Left kidney (tissue), 8 donors: ENCODE measurements around the gene RALY. TPM values are rescaled to one million over a fixed set of nuclear protein-coding genes. Genes with fewer than 3 reads are reported as not detected.

Experiments used
- DNase-seq: peaks from one replicate; pipeline ENCODE4 v3.0.0-alpha.2; 2013
- long read RNA-seq, 8 donors: transcript quantifications; one replicate each; lab custom pipeline, GENCODE V29; 2026
- polyA plus RNA-seq: library from polyadenylated mRNA; unstranded; fragments of 120-200 nt; gene quantifications from one replicate; pipeline ENCODE4 v1.2.1, GENCODE V29; 2013; ENCODE audit not compliant: insufficient read length

Gene RALY
- 144 TPM for polyA plus RNA-seq
- long read RNA-seq, donor 1, full-length matches to known transcripts, result 88 of 529 reads
- long read RNA-seq, donor 1, partial matches to known transcripts, result 390 of 529 reads
- long read RNA-seq, donor 1, other reads (novel, unspliced or antisense), result 51 of 529 reads
- long read RNA-seq, donor 2, full-length matches to known transcripts, result 39 of 98 reads
- long read RNA-seq, donor 2, partial matches to known transcripts, result 59 of 98 reads
- long read RNA-seq, donor 2, other reads (novel, unspliced or antisense), result 0 of 98 reads
- long read RNA-seq, donor 3, full-length matches to known transcripts, result 28 of 371 reads
- long read RNA-seq, donor 3, partial matches to known transcripts, result 301 of 371 reads
- long read RNA-seq, donor 3, other reads (novel, unspliced or antisense), result 42 of 371 reads
- long read RNA-seq, donor 4, full-length matches to known transcripts, result 5 of 13 reads
- long read RNA-seq, donor 4, partial matches to known transcripts, result 8 of 13 reads
- long read RNA-seq, donor 4, other reads (novel, unspliced or antisense), result 0 of 13 reads
- long read RNA-seq, donor 5, full-length matches to known transcripts, result 119 of 688 reads
- long read RNA-seq, donor 5, partial matches to known transcripts, result 226 of 688 reads
- long read RNA-seq, donor 5, other reads (novel, unspliced or antisense), result 343 of 688 reads
- long read RNA-seq, donor 6, full-length matches to known transcripts, result 84 of 232 reads
- long read RNA-seq, donor 6, partial matches to known transcripts, result 148 of 232 reads
- long read RNA-seq, donor 6, other reads (novel, unspliced or antisense), result 0 of 232 reads
- long read RNA-seq, donor 7, full-length matches to known transcripts, result 96 of 684 reads
- long read RNA-seq, donor 7, partial matches to known transcripts, result 512 of 684 reads
- long read RNA-seq, donor 7, other reads (novel, unspliced or antisense), result 76 of 684 reads
- long read RNA-seq, donor 8, full-length matches to known transcripts, result 36 of 42 reads
- long read RNA-seq, donor 8, partial matches to known transcripts, result 6 of 42 reads
- long read RNA-seq, donor 8, other reads (novel, unspliced or antisense), result 0 of 42 reads

DNA sequence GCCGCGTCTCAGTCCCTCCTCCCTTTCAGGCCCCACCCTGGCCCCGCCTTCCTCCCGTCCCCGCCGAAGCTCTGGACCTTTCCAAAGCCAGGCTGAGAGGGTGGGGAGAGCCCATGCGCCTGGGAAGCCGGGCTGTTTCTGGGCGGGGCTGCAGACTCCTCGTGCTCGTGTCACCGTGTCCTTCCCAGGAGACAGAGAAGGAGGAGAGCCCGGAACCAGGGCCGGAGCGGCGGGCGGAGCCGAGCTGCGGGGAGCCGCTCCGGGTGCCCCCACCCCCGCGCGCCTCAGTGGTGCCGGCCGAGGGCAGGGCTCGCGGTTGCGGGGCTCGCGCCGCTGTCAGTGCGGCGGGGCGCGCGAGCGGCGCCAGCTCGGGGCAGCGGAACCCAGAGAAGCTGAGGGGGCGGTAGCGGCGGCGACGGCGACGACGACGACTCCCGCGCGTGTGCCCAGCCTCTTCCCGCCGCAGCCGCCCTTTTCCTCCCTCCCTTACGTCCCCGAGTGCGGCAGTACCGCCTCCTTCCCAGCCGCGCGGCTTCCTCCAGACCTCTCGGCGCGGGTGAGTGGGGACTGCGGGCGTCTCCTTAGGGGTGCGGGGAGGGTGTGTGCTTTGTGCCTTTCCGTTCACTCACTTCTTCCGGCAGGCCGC, at the start of gene RALY:
Gene RALY (plus strand): TSS at position 336 of the 646 bp plus-strand sequence. CDS start 78,164 bp downstream, outside the sequence.
- peak; percentile 40 for DNase-seq

- no peak for DNase-seq
These were observed 48.8 kb upstream of the RALY start for GRCh38 chr20:33944914-33945313.

GRCh38 chr20:33945391-33946081, 48.2 kb upstream of the RALY start:
- DNase-seq, result no peak

GRCh38 chr20:33947709-33948295, 45.9 kb upstream of the RALY start:
- no peak for DNase-seq

- DNase-seq, result no peak
These were observed 45.2 kb upstream of the RALY start for GRCh38 chr20:33948480-33948879.

DNA sequence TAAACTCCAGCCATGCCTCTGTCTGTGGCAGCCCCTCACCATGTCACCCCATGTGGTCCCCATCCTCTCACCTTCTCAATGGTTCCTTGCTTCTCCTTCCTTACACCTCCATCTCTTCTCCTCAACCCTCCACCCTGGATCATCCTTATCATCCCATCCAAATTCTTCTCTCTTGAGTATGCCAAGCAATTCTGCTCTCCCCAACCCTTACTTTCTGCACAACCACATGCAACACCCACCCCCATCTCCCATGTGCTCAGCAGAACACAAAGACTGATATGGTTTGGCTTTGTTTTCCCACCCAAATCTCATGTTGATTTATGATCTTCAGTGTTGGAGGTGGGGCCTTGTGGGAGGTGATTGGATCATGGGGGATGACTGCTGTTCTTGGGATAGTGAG, 42.5 kb upstream of the RALY start:
- no peak for DNase-seq

GRCh38 chr20:33954504-33954903, 39.2 kb upstream of the RALY start:
- DNase-seq, result no peak

DNA sequence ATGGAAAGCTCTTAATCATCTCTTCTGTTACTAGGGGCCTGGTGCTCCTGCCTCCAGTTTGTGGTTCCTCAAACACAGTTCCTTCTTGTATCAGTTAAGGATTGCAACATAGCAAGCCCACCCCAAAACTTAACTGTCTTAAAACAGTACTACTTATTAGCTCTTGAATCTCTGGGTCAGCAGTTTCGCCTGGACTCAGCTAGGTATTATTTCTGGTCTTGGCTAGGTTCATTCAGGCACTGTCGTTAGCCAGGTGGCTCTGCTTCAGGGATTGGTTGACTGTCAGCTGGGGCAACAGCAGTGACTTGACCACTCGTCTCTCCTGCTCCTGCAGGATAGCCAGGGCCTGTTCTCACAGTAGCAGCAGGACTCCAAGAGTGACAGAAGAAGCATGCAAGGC, 30.0 kb upstream of the RALY start:
- DNase-seq, result no peak

- no peak for DNase-seq
These were observed 29.3 kb upstream of the RALY start for GRCh38 chr20:33964441-33964840.

DNA sequence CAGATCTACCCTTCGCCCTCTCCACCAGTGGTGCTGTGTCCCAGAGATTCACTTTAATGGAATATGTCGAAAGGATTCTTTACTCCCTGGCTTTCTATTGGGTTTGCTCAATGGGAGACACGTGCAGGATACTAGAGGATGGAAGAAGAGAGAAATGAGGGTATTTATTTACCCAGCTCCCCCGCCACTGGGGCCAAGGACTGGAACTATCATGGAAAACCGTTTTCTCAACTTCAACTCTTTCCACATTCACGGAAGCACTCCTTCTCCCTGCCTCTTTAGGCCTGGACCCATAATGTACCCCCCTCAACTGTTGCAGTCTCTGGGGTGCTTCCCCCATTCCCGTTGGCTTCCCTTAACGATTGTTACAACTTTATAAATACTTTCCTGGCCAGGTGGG, 26.6 kb upstream of the RALY start:
- no peak for DNase-seq

- no peak for DNase-seq
These were observed 24.1 kb upstream of the RALY start for GRCh38 chr20:33969563-33969962.

- no peak for DNase-seq
These were observed 23.5 kb upstream of the RALY start for GRCh38 chr20:33970229-33970628.

DNA sequence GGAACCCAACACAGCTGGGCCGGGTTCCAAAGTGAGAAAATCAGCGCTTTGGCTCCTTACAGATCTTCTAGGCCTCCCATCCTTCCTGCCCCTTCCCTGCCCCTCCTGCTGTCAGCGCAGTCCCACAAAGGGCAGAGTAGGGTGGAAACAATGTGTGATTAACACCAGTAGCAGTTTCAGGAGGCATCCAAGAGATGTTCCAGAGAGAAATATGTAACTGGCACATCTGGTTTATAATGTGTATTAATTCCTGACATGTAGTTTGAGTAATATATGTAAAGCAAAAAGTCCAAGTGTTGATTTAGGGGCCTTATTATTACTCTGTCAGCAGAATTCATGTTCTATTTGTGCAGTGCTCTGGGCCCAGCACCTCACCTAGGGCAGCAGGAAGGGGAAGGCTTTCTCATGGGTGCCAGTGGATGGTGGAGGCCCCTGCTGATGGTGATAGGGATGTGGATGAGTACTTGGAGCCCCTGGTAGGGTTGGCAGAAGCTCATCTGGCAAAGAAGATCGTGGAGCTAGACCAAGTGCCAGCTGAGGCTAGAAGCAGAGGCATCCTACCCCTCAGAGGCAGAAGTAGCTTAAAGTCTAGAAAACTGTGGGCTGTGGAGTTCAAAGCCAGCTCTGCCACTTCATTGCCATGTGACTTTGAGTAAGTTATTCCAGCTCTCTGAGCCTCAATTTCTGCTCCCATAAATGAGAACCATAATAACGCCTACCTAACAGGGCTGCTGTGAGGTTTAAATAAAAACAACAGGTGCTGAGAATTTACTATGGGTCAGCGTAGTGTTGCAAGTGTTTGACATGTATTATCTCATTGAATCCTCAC, 22.4 kb upstream of the RALY start:
- no peak for DNase-seq

DNA sequence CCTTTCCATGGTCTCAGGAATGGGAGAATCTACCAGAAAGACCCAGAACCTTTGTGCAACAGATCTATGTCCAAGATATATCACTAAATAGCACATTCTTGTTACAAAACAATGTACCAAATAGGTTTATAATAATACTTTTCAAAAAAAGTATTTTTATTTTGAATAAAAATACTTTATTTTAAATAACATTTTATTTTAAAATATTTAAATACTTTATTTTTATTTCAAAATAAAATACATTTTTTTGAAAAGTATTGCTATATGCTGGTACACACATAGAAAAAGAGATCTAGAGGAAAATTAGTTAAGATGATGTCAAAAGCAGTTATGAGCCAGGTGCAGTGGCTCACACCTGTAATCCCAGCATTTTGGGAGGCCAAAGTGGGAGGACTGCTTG, 16.8 kb upstream of the RALY start:
- DNase-seq, result no peak

DNA sequence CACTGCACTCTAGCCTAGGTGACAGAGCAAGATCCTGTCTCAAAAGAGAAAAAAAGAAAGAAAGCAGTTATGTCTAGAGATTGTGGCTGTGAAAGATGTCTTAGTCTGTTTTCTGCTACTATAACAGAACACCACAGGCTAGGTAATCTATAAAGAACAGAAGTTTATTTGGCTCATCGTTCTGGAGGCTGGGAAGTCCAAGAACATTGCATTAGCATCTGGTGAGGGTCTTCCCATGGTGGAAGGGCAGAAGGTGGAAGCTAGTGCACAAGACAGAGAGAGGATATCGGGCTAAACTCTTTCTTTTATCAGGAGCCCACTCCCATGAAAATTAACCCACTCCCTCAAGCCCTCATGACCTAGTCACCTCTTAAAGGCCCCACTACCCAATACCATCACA, 16.2 kb upstream of the RALY start:
- DNase-seq, result no peak

- DNase-seq, result no peak
These were observed 14.6 kb upstream of the RALY start for GRCh38 chr20:33979094-33979493.

- DNase-seq, result no peak
These were observed 12.4 kb upstream of the RALY start for GRCh38 chr20:33981347-33981746.

DNA sequence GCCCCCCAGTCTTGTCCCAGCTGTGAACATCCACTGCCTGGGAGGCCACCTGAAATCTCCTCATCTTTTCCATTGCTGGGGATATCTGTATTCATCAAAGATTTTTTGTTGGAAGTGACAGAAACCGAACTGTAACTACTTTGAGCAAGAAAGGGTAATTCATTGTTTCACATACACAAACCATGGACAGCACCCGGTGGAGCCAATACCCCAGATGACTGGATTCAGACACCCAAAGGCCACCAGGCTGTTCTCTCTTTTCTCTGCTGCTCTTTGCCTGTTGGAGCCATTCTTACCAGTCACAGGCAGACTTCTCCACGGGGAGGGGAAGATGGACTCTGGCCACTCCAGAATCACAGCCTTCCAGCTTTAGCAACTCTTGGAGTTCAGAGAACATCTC, 11.7 kb upstream of the RALY start:
- no peak for DNase-seq

GRCh38 chr20:33983371-33983770, 10.3 kb upstream of the RALY start:
- no peak for DNase-seq

- no peak for DNase-seq
These were observed 9.5 kb upstream of the RALY start for GRCh38 chr20:33984182-33984719.
